ENCODE measurements around the gene SLC22A13. TPM values are rescaled to one million over a fixed set of nuclear protein-coding genes. Genes with fewer than 3 reads are reported as not detected.

Gene SLC22A13
- total and polyA plus RNA-seq, 10 donors = 0.05 to 1.6 (median 0.51) TPM; not detected in 1

GRCh38 chr3:38253704-38254103 lies 11.9 kb upstream of the SLC22A13 start:
- TF ChIP-seq POLR2AphosphoS5 (IDR thresholded peaks at IDR 0.05) (no peak), CTCF (IDR thresholded peaks at IDR 0.05 in 8 of 11, conservative IDR thresholded peaks at IDR 0.05 in 3 of 11) (no peak), POLR2A (IDR thresholded peaks at IDR 0.05) (no peak)
- 89 to 95% (median 92%) methylated on average over 4 of the region's 4 CpGs for WGBS, 5 donors
- no peak for DNase-seq
- H3K27ac ChIP-seq = no peak overlapping the region
- intact Hi-C loops (cut with DNase I; ENCODE audit: low total_unique reads) = no loop called here
- no peaks in the 10 kb centered on the region for H3K9me3 ChIP-seq
- H3K4me1 ChIP-seq = no peaks in the 10 kb centered on the region
- H3K27me3 ChIP-seq (replicated peaks in 1 of 7) = no peaks in the 10 kb centered on the region
- peaks cover 0 to 76% (median 51%) of the 10 kb centered on the region in 6 donors for H3K36me3 ChIP-seq
- no peak overlapping the region for H3K4me3 ChIP-seq

- Histone ChIP-seq H3K9me3 (no peaks in the 10 kb centered on the region), H3K4me3 (no peak overlapping the region), H3K27me3 (replicated peaks in 1 of 7) (no peaks in the 10 kb centered on the region), H3K27ac (no peak overlapping the region), H3K4me1 (no peaks in the 10 kb centered on the region), H3K36me3 (peaks cover 0 to 64% (median 45%) of the 10 kb centered on the region in 6 donors)
- 75 to 98% (median 85%) methylated on average over 2 of the region's 2 CpGs for WGBS, 5 donors
- intact Hi-C loops (cut with DNase I; ENCODE audit: low total_unique reads) = no loop called here
- no peak for TF ChIP-seq POLR2AphosphoS5 (IDR thresholded peaks at IDR 0.05)
- no peak for TF ChIP-seq POLR2A (IDR thresholded peaks at IDR 0.05)
- no peak for TF ChIP-seq CTCF (IDR thresholded peaks at IDR 0.05 in 8 of 11, conservative IDR thresholded peaks at IDR 0.05 in 3 of 11)
- no peak for DNase-seq
These were observed 10.7 kb upstream of the SLC22A13 start for GRCh38 chr3:38254872-38255271.

GRCh38 chr3:38255627-38256026 lies 10.0 kb upstream of the SLC22A13 start:
- H3K36me3 ChIP-seq = peaks cover 0 to 56% (median 38%) of the 10 kb centered on the region in 6 donors
- DNase-seq = no peak
- TF ChIP-seq POLR2AphosphoS5 (IDR thresholded peaks at IDR 0.05) = no peak
- H3K4me3 ChIP-seq = no peak overlapping the region
- H3K27me3 ChIP-seq (replicated peaks in 1 of 7) = no peaks in the 10 kb centered on the region
- no peak overlapping the region for H3K27ac ChIP-seq
- no peaks in the 10 kb centered on the region for H3K9me3 ChIP-seq
- WGBS, 5 donors = 80 to 89% (median 85%) methylated on average over 1 of the region's 1 CpG
- intact Hi-C loops (cut with DNase I; ENCODE audit: low total_unique reads) = no loop called here
- no peaks in the 10 kb centered on the region for H3K4me1 ChIP-seq

- TF ChIP-seq CTCF (IDR thresholded peaks at IDR 0.05 in 8 of 11, conservative IDR thresholded peaks at IDR 0.05 in 3 of 11) (no peak), POLR2A (IDR thresholded peaks at IDR 0.05) (no peak), POLR2AphosphoS5 (IDR thresholded peaks at IDR 0.05) (no peak)
- peaks cover 0 to 43% (median 20%) of the 10 kb centered on the region in 6 donors for H3K36me3 ChIP-seq
- H3K4me1 ChIP-seq = no peaks in the 10 kb centered on the region
- no peak overlapping the region for H3K4me3 ChIP-seq
- H3K27me3 ChIP-seq (replicated peaks in 1 of 7) = no peaks in the 10 kb centered on the region
- intact Hi-C loops (cut with DNase I; ENCODE audit: low total_unique reads) = no loop called here
- WGBS, 5 donors = 37 to 67% (median 58%) methylated on average over 1 of the region's 1 CpG
- no peaks in the 10 kb centered on the region for H3K9me3 ChIP-seq
- no peak for DNase-seq
- H3K27ac ChIP-seq = peak overlapping the region in 1 of 8 donors; percentile 22
These were observed 8.0 kb upstream of the SLC22A13 start for GRCh38 chr3:38257583-38257982.

- H3K27me3 ChIP-seq (replicated peaks in 1 of 7) = no peaks in the 10 kb centered on the region
- no peak overlapping the region for H3K27ac ChIP-seq
- intact Hi-C loops (cut with DNase I; ENCODE audit: low total_unique reads) = no loop called here
- TF ChIP-seq POLR2A (IDR thresholded peaks at IDR 0.05) (no peak), POLR2AphosphoS5 (IDR thresholded peaks at IDR 0.05) (no peak), CTCF (IDR thresholded peaks at IDR 0.05 in 8 of 11, conservative IDR thresholded peaks at IDR 0.05 in 3 of 11) (no peak)
- H3K9me3 ChIP-seq = no peaks in the 10 kb centered on the region
- WGBS, 5 donors = 95 to 98% (median 96%) methylated on average over 2 of the region's 2 CpGs
- no peaks in the 10 kb centered on the region for H3K4me1 ChIP-seq
- no peak overlapping the region for H3K4me3 ChIP-seq
- H3K36me3 ChIP-seq = peaks cover 0 to 16% (median 0%) of the 10 kb centered on the region in 6 donors
- DNase-seq = no peak
These were observed 5.1 kb upstream of the SLC22A13 start for GRCh38 chr3:38260474-38260873.
